ENCODE results near the gene SLC22A15. TPM values are rescaled to one million over a fixed set of nuclear protein-coding genes. Genes with fewer than 3 reads are reported as not detected.
"Not testable (repeated sequence)": the region's sequence is repeated elsewhere in the genome, so short reads cannot be mapped to it uniquely, and the experiment has no call there.

Gene SLC22A15
- total and polyA plus RNA-seq, 7 donors = 0.99 to 3.3 (median 1.8) TPM; not detected in 1

GRCh38 chr1:115954684-115955083, 21.6 kb upstream of the SLC22A15 start:
- Histone ChIP-seq H3K4me1 (no peaks in the 10 kb centered on the region), H3K4me3 (no peak overlapping the region), H3K27me3 (no peaks in the 10 kb centered on the region), H3K27ac (no peak overlapping the region), H3K36me3 (no peaks in the 10 kb centered on the region), H3K9me3 (no peaks in the 10 kb centered on the region)
- TF ChIP-seq EP300 (IDR thresholded peaks at IDR 0.05) = no peak
- TF ChIP-seq POLR2AphosphoS5 (IDR thresholded peaks at IDR 0.05) = no peak
- TF ChIP-seq POLR2A (IDR thresholded peaks at IDR 0.05) = no peak
- no peak for TF ChIP-seq CTCF (IDR thresholded peaks at IDR 0.05)
- DNase-seq = no peak
- 70 to 81% methylated on average over 2 of the region's 2 CpGs for WGBS, 2 donors
- intact Hi-C loops (cut with DNase I) = no loop called here

GRCh38 chr1:115955228-115955627, 21.1 kb upstream of the SLC22A15 start:
- no peaks in the 10 kb centered on the region for H3K27me3 ChIP-seq
- H3K4me3 ChIP-seq = no peak overlapping the region
- H3K4me1 ChIP-seq = no peaks in the 10 kb centered on the region
- 89 to 93% methylated on average over 1 of the region's 1 CpG for WGBS, 2 donors
- intact Hi-C loops (cut with DNase I) = no loop called here
- H3K27ac ChIP-seq = no peak overlapping the region
- H3K36me3 ChIP-seq = no peaks in the 10 kb centered on the region
- no peak for DNase-seq
- TF ChIP-seq EP300 (IDR thresholded peaks at IDR 0.05) = no peak
- TF ChIP-seq POLR2A (IDR thresholded peaks at IDR 0.05) = no peak
- H3K9me3 ChIP-seq = no peaks in the 10 kb centered on the region

- H3K27ac ChIP-seq = no peak overlapping the region
- H3K9me3 ChIP-seq = no peaks in the 10 kb centered on the region
- no peak for TF ChIP-seq EP300 (IDR thresholded peaks at IDR 0.05)
- TF ChIP-seq POLR2A (IDR thresholded peaks at IDR 0.05) = no peak
- TF ChIP-seq POLR2AphosphoS5 (IDR thresholded peaks at IDR 0.05) = no peak
- TF ChIP-seq CTCF (IDR thresholded peaks at IDR 0.05) = no peak
- DNase-seq = no peak
- WGBS, 2 donors = 90 to 92% methylated on average over 2 of the region's 2 CpGs
- intact Hi-C loops (cut with DNase I) = no loop called here
- no peaks in the 10 kb centered on the region for H3K36me3 ChIP-seq
- no peaks in the 10 kb centered on the region for H3K4me1 ChIP-seq
- no peaks in the 10 kb centered on the region for H3K27me3 ChIP-seq
- no peak overlapping the region for H3K4me3 ChIP-seq
Observed at GRCh38 chr1:115958866-115959265, 17.4 kb upstream of the SLC22A15 start.

- 29 to 32% methylated on average over 2 of the region's 2 CpGs for WGBS, 2 donors
- H3K4me1 ChIP-seq = no peaks in the 10 kb centered on the region
- H3K4me3 ChIP-seq = no peak overlapping the region
- DNase-seq = no peak
- intact Hi-C loops (cut with DNase I) = no loop called here
- H3K27me3 ChIP-seq = peaks cover 0 to 5% (median 4%) of the 10 kb centered on the region in 3 donors
- no peaks in the 10 kb centered on the region for H3K9me3 ChIP-seq
- no peak overlapping the region for H3K27ac ChIP-seq
- H3K36me3 ChIP-seq = no peaks in the 10 kb centered on the region
- TF ChIP-seq CTCF (IDR thresholded peaks at IDR 0.05) = no peak
Observed at GRCh38 chr1:115969509-115969908, 6.8 kb upstream of the SLC22A15 start.

GRCh38 chr1:115971778-115972177, 4.5 kb upstream of the SLC22A15 start:
- 96 to 97% methylated on average over 7 of the region's 7 CpGs for WGBS, 2 donors
- DNase-seq; H3K27me3 ChIP-seq; intact Hi-C loops (cut with DNase I); H3K4me1 ChIP-seq; H3K9me3 ChIP-seq; H3K4me3 ChIP-seq; H3K27ac ChIP-seq; H3K36me3 ChIP-seq: not testable (repeated sequence)

GRCh38 chr1:115973154-115973553, 3.2 kb upstream of the SLC22A15 start:
- DNase-seq = no peak
- 88 to 92% methylated on average over 1 of the region's 1 CpG for WGBS, 2 donors
- no peaks in the 10 kb centered on the region for H3K9me3 ChIP-seq
- peaks cover 0 to 11% (median 5%) of the 10 kb centered on the region in 4 donors for H3K4me1 ChIP-seq
- H3K27ac ChIP-seq = no peak overlapping the region
- H3K27me3 ChIP-seq = peaks cover 4 to 17% (median 11%) of the 10 kb centered on the region in 3 donors
- H3K36me3 ChIP-seq = no peaks in the 10 kb centered on the region
- intact Hi-C loops (cut with DNase I) = no loop called here
- no peak for TF ChIP-seq CTCF (IDR thresholded peaks at IDR 0.05)
- TF ChIP-seq POLR2AphosphoS5 (IDR thresholded peaks at IDR 0.05) = no peak
- no peak for TF ChIP-seq POLR2A (IDR thresholded peaks at IDR 0.05)
- TF ChIP-seq EP300 (IDR thresholded peaks at IDR 0.05) = no peak
- H3K4me3 ChIP-seq = no peak overlapping the region
